ENCODE results near the gene CACNA1E.

CACNA1E gene

GRCh38 chr1:181674617-181675016 is 191.3 kb downstream of the CACNA1E start:
- DNase-seq (ENCODE audit: low read depth in 1 of 2, low spot score in 1 of 2), result no peak

DNA sequence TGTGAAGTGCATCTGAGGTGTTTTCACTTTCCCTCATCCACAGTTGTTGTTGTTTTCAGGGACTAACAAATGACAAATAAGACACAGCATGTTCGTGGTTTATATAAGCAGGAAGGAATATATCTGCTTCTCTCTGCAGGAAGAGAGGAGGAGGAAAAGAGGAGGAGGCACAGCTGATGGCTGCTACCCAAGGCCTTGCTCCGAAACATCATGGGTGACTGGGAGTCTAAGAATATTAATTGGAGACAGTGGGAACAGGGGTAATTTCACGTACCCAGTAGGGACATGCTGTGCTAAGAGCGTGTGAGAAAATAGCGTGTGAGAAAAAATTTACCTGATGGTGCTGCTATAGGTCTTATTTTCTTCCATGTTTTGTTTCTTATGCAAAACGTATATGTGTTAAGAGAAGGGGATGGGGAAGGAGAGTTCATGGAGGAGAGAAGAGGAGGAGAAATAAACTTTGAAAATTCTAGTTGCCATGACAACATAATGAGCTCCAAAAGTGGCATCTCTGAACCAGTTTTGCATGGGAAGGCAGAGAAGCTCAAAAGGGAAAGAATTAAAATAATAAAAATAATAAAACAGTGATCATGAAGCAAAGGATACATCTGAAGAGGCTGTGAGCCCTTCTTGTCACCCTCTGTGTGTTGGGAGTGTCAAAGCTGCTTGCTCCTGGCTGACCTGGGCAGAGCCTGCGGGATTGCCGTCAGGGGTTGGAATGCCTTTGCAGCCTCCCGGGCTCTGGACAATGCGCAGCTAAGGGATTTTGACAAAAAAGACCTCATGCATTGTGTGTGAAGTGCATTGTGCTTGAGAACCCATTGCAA is 192.0 kb downstream of the CACNA1E start:
- DNase-seq (ENCODE audit: low read depth in 1 of 2, low spot score in 1 of 2), result no peak

DNA sequence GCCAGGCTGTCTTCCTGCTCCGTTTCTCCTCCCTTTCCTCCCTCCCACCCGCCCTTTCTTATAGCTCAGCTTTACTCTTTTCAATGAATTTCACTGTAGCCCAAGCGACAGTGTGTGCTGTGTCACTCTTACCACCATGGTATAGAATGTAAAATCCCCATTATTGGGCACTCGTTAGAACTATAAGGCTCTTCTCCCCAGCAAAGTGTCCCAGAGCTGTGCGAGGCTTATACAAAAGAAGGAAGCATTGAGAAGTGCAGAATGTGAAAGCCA is 192.5 kb downstream of the CACNA1E start:
- no peak for DNase-seq (ENCODE audit: low read depth in 1 of 2, low spot score in 1 of 2)

- no peak for DNase-seq (ENCODE audit: low read depth in 1 of 2, low spot score in 1 of 2)
Observed at GRCh38 chr1:181676269-181676668, 193.0 kb downstream of the CACNA1E start.

GRCh38 chr1:181680332-181680731 is 197.0 kb downstream of the CACNA1E start:
- no peak for DNase-seq (ENCODE audit: low read depth in 1 of 2, low spot score in 1 of 2)

- DNase-seq (ENCODE audit: low read depth in 1 of 2, low spot score in 1 of 2), result no peak
Observed at GRCh38 chr1:181680871-181681270, 197.6 kb downstream of the CACNA1E start.

DNA sequence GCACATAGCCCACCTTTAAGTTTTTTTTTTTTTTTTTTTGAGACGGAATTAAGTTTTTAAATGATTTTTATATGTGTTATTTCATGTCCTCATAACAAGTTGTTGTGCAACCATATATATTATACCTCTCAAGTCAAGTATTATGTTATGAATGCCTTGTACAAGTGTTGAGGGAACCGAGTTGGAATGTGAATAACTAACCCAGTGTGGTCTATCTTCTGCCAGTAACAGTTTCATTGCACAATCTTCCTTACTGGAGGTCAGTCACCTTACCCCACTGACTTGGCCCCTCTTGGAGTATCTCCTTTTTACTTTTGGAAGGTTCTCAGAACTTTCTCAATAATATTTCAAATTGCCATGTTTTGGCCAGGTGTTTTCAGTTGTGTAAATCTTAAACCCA is 201.9 kb downstream of the CACNA1E start:
- DNase-seq (ENCODE audit: low read depth in 1 of 2, low spot score in 1 of 2), result no peak

- no peak for DNase-seq (ENCODE audit: low read depth in 1 of 2, low spot score in 1 of 2)
Observed at GRCh38 chr1:181701891-181702290, 218.6 kb downstream of the CACNA1E start.

DNA sequence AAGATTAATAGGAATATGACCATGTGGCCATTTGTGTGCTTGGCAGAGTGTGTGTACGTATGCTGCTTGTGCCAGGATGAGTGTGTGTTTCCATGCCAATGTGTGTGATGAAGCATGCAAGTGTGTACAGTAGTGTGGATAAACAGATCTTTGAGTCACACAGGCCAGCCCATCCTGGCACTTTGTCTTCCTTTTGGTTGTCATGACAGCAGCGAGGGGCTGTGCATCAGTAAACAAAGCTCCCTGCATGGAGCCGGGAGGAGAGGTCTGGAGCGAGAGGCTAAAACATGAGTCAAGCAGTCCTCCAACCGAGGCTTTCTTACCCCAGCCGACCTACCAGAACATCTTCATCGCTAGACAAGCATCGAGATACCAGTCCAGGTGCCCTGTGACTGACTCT is 221.2 kb downstream of the CACNA1E start:
- no peak for DNase-seq (ENCODE audit: low read depth in 1 of 2, low spot score in 1 of 2)

DNA sequence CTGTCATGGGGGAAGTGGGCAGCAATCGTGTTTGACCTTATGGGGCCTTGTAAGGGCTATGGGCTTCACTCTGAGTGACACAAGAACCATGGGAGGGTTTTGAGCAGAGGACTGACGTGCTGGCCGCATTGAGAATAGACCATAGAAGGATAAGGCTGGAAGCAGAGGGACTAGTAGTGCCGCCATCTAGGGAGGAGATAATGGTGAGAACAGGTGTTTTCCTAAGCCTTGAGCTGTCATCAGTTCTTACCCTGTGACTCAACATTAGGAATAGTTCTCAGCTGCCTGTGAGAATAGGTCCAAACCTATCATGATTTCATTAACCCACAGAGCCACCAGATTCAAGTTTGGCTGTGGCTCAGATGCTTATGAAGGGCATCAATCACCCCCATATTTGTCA is 228.5 kb downstream of the CACNA1E start:
- DNase-seq (ENCODE audit: low read depth in 1 of 2, low spot score in 1 of 2), result no peak

GRCh38 chr1:181712711-181713110 is 229.4 kb downstream of the CACNA1E start:
- no peak for DNase-seq (ENCODE audit: low read depth in 1 of 2, low spot score in 1 of 2)

GRCh38 chr1:181714428-181714827 is 231.1 kb downstream of the CACNA1E start:
- DNase-seq (ENCODE audit: low read depth in 1 of 2, low spot score in 1 of 2), result no peak

- no peak for DNase-seq (ENCODE audit: low read depth in 1 of 2, low spot score in 1 of 2)
Observed at GRCh38 chr1:181718034-181718433, 234.7 kb downstream of the CACNA1E start.

GRCh38 chr1:181726320-181727012 is 243.1 kb downstream of the CACNA1E start:
- no peak for DNase-seq (ENCODE audit: low read depth in 1 of 2, low spot score in 1 of 2)

- DNase-seq (ENCODE audit: low read depth in 1 of 2, low spot score in 1 of 2), result no peak
Observed at GRCh38 chr1:181730606-181731005, 247.3 kb downstream of the CACNA1E start.

DNA sequence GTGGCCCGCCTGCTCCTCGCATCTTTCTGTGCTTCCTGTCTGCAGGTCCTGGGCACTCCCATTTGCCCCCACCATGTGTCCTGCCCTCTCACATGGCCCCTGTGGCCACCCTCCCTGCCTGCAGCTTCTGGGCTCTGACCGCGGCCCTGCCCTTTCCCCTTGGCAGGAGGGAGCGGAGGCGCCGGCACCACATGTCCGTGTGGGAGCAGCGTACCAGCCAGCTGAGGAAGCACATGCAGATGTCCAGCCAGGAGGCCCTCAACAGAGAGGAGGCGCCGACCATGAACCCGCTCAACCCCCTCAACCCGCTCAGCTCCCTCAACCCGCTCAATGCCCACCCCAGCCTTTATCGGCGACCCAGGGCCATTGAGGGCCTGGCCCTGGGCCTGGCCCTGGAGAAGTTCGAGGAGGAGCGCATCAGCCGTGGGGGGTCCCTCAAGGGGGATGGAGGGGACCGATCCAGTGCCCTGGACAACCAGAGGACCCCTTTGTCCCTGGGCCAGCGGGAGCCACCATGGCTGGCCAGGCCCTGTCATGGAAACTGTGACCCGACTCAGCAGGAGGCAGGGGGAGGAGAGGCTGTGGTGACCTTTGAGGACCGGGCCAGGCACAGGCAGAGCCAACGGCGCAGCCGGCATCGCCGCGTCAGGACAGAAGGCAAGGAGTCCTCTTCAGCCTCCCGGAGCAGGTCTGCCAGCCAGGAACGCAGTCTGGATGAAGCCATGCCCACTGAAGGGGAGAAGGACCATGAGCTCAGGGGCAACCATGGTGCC is 249.1 kb downstream of the CACNA1E start:
- no peak for DNase-seq (ENCODE audit: low read depth in 1 of 2, low spot score in 1 of 2)

DNA sequence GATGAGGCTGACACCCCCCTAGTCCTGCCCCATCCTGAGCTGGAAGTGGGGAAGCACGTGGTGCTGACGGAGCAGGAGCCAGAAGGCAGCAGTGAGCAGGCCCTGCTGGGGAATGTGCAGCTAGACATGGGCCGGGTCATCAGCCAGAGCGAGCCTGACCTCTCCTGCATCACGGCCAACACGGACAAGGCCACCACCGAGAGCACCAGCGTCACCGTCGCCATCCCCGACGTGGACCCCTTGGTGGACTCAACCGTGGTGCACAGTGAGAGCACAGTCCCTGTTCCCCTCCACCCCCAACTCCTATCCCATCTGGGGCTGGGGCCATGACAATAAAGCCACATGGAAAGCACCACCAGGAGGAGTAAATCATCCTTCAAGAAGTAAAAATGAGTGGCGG is 250.2 kb downstream of the CACNA1E start:
- no peak for DNase-seq (ENCODE audit: low read depth in 1 of 2, low spot score in 1 of 2)

- no peak for DNase-seq (ENCODE audit: low read depth in 1 of 2, low spot score in 1 of 2)
Observed at GRCh38 chr1:181737056-181737455, 253.7 kb downstream of the CACNA1E start.

GRCh38 chr1:181739214-181739613 is 255.9 kb downstream of the CACNA1E start:
- no peak for DNase-seq (ENCODE audit: low read depth in 1 of 2, low spot score in 1 of 2)

DNA sequence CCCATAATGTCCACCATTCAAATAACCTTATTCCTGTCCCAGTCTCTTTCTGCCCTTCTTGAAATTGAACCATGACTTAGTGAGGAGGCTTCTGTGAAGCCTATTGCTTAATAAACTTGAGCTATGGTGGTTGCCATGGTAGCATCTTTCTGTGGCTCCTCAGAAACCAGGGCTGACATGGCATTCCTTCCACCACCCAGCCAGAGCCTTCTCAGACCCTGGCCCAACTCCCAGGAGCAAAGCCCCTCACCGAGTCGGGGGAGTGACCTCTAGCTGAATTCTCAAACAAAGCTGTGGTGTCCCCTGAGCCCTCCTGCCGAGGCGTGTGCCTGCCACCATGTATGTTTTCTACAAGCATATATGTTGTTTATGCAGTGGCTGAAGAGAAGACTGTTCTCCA is 259.1 kb downstream of the CACNA1E start:
- no peak for DNase-seq (ENCODE audit: low read depth in 1 of 2, low spot score in 1 of 2)

GRCh38 chr1:181743878-181744312 is 260.6 kb downstream of the CACNA1E start:
- DNase-seq (ENCODE audit: low read depth in 1 of 2, low spot score in 1 of 2), result no peak

DNA sequence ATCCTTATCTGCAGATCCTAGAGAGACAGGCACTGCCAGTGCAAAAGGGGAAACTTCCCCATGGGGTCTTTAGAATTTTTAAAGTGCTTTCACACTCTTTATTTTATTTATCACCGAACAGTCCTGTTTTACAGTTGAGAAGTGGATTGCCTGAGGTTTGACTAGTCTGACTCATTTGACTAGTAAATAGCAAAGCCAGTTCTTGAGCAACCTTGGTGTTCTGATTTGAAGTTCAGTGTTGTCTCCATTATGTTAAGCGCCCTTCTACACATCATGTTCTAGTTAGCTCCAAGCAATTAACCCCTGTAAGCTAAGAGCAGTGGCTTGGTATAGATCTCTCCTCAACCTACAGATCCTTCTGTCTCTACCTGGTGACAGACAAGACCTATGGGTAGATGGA is 262.9 kb downstream of the CACNA1E start:
- no peak for DNase-seq (ENCODE audit: low read depth in 1 of 2, low spot score in 1 of 2)
